SH-SY5Y (cell line): ENCODE data around the gene ALPG.

Experiments used
- GATA2 ChIP-seq: IDR thresholded peaks from 2 replicates; pipeline ENCODE4 v1.6.1; 2011; ENCODE audit warnings: mild to moderate bottlenecking, low read depth, low read length
- GATA3 ChIP-seq: IDR thresholded peaks from 2 replicates; pipeline ENCODE4 v1.6.1; 2011; ENCODE audit warnings: low read depth, mild to moderate bottlenecking, low read length, moderate library complexity

The ALPG gene

DNA sequence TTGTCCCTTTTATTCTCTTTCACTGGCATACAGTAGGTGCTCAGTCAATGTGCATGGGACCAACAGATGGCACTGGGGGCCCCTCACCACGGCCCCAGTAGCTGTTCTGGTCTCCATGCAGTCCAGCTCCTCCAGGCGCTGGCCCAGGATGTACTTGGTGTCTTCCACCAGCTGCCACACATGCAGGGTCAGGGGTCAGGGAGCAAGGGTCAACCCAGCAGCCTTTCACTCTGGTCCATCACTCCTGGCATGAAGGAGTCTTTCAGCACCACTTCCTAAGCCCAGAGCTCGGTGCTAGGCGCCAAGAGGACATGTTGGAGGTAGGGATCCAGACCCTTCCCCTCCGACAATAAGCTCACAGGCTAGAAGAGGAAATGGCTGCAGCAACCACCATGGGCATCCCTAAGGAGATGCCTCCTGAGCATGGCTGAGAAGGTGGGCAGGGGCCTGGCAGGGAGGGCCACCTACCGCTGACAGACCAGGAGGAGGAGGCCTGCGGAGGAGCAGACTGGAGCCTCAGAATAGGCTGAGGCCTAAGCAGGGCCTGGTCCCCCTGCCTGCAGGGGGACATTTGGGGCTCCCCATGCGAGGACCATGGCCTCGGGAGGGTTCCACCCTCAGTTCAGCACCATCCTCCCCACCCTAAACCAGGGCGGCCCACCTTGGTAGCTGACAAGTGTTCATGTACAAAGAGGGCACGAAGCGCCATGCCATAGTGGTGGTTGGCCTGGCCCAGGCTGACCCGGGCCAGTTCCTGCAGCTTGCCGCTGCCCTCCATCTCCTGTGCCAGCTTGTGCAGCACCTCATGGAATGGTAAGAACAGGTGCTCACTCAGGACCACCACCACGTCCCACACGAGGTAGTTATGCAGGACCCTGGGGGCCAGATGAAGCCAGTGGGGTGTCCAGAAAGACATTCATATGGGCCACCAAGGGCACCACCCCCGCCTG lies 10.2 kb downstream of the ALPG start:
- TF ChIP-seq GATA2: no peak
- TF ChIP-seq GATA3: no peak

DNA sequence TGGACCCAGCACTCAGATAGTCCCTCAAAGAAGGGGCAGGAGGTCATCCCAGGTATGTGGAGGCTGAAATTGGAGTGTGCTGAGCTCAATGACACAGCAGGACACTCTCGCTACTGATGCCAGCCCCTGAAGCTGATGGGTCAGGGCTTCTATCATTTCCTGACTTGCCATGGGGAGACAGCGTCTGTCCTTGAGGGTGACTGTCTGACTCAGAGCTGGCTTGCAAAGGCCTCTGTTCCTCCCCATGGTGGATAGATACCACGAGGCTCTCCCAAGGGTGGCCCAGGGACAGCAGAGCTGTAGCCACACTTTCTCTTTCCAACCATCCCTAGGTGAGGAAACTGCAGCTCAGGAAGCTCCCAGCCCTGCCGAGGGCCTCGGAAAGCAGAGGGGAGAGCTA lies 10.8 kb downstream of the ALPG start:
- no peak for TF ChIP-seq GATA2
- no peak for TF ChIP-seq GATA3

DNA sequence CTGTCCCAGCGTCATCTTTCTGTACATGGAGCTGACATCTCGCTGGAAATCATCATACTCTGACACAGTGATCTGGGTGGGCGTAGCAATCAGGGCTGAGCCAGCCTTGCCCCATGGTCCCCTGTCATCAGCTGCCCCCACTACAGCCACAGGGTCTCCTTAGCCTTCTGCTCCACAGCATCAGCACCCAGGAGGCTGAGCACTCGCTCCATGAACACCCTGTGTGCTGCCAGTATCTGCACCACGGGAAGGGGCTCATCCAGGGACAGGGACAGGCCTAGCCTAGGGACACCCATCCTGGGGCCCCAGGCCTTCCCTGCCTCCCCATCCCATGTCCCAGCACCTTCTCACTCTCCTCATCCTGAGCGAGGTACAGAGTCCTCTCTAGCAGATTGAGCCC lies 11.4 kb downstream of the ALPG start:
- no peak for TF ChIP-seq GATA2

DNA sequence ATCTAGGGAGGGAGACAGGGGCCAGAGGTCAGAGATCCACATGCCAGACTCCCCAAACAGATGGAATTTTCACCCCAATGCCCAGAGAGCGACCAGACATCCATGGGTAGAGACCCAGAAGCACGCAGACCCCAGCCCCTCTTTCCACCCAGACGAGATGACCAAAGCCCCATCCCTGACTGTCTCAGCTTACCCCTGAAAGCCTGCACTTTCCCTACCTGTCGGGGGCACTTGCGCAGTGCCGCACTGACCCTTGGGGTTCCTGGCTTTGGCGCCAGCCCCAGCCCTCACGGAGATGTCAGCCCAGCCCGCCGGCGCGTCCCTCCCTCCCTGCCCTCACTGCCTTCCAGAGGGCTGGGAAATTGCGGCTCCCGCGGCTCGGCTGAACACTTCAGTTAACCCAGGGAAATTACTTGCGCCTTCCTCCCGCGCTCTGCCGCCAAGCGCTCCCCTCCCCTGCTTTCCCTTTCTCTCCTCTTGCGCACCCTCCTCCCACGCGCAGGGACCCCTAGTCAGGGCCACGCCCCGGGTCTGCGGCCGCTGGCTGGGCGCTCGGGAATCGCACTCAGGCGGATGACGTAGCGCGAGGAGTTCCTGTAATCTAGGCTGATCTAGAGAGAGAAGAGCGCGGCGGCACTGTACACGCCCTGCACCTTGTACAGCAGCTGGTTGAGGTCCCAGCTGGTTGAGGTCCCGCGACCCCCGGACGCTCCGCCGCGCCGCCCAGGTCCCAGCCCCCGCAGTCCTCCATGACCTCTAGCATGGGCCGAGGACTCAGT lies 12.0 kb downstream of the ALPG start:
- TF ChIP-seq GATA2 (peak; percentile 56; the same call in 1 of the 2 replicates), GATA3 (no peak)

DNA sequence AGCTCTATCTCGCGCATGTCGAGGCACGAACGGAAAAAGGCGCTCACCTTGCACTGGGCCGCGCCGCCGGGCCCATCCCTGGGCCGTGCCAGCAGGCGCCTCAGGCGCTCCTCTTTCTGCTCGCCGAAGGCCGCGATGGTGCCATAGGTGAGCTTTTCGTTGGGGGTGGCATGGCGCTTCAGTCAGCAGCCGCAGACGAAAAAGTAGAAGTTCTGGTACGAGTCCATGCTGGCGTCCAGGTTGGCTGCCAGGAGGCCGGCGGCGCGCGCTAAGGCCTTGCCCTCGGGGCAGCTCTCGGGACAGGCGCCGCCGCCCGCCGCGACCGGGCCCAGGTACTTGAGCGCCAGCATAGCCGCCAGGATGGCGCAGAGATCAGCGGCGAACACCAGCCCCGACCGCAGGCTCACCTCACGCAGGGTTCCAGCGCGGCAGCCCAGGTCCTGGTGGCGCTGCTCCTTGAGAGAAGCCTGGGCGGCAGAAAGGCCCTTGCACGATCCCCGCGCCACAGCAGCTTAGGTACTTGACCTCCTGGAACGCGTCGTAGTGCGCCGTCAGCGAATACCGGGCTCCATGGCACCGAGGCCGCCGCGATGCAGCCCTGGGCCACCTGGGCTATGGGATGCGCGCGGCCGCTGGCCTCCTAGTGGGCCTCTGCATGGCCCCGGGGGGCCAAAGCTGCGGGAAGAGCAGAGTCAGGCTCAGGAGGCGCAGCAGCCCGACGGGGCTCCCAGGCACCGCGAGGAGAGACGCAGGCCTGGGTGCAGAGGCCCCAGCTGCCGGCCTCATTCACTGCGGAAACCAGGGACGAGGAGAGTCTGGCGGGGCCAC lies 12.8 kb downstream of the ALPG start:
- TF ChIP-seq GATA3: no peak
- TF ChIP-seq GATA2: no peak

DNA sequence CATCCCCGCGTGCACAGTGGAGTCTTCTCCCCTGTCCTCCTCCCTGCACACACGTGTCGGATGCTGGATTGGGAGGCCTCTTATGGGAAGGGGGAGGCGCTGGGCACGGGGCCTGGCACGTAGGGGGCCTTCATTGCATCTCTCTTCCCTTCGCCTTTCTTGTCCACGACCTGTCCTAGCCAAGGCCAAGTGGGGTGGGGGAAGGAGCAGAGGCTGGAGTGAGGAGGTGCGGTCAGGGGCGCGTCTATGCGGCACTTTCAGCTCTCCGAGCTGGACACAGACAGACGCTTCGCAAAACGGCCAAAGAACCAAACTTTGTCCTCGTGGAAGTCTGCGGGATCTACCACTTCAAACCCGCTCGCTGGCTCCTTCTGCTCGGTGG lies 13.4 kb downstream of the ALPG start:
- TF ChIP-seq GATA3 (no peak), GATA2 (no peak)

- TF ChIP-seq GATA2: no peak
- TF ChIP-seq GATA3: no peak
Observed at GRCh38 chr2:232420463-232421188, 14.0 kb downstream of the ALPG start.

DNA sequence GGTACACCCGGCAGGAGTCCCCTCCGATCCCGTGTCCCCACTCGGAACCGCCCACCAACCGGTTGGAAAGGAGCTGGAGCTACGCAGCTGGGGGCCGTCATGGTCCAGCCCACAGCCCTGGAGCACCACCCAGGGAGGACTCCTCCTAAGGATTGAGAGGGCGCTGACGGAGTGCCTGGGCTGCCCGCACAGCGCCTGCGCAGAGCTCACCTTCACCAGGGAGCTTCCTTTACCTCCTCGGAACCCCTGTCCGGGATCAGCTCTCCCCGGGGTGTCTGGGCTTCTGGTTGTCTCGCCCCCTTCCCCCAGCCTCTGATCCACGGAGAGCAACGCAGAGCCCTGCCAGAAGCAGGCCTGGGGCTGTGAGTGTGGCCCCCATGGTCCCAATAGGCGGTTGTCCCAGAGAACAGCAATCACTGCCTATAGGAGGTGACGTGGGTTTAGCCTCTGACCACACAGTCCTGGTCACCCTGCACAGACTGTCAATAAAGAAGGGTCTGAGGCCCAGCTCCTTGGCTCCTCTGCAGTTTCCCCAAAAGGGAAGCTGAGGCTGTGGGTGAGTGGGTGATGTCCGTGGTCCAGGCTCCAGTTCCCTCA lies 14.6 kb downstream of the ALPG start:
- TF ChIP-seq GATA3 (no peak), GATA2 (no peak)

GRCh38 chr2:232422051-232422450 lies 15.4 kb downstream of the ALPG start:
- TF ChIP-seq GATA2 (no peak), GATA3 (no peak)

DNA sequence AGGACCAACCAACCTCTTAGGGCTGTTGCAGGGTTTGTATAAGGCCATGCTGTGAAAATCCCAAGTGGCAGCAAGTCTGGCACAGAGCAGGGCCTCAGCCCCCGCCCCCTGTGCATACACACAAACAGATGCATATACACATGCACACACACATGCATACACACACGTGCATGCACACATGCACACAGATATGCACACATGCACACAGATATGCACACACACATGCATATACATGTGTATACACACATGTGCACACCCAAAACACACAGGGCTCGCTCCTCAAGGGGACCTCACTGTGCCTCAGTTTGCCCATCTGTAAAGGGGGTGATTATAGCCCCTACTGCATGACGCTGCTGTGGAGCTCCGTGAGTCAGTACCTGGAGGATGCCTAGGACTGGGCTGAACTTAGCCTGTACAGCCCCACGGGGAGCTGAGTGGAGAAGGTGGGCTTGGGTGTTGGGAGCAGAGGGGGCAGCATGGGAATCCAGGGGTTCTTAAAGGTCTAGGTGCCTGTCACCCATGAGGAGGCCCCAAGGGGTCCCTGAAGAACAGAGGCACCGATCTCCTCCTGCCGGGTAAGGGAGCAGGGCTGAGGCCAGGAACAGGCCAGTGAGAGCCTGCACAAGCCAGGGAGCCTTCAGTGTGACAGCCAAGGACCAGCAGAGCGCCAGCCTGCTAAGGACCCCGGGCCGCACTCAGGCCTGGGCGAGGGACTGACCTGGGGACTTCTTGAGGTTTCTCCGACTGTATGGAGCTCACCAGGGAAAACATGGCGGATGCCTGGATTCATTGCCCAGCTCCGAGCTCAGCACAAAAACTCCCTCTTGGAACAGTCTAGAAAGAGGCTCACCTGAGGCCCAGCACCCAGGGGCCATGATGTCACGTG lies 25.3 kb downstream of the ALPG start:
- no peak for TF ChIP-seq GATA2
- no peak for TF ChIP-seq GATA3

DNA sequence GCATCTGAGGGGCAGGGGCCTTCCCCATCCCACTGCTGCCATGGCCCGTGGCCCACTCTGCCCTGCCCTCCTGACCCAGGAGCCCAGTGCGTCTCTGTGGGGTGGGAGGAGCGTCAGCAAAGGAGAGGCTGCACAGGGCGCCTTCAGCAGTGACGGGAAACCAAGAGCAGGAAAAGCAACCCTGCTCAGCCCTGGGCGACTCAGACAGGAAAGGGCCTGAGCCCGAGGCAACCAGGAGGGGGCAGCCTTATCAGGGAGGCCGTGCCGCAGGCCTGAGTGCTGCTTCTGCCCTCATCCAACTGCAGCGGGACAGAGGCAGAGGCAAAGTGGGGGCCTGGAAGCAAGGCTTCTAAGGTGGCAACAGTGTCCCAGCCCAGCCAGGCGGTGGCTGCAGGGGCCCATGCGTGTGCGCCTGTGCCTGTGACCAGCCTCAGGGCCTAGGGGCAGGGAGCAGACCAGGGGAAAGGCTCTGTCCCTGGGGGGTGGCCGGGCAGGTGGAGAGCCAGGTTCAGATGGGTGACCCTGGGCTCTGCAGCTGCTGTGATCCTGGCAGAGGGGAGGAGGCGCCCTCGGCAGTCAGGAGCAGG lies 26.0 kb downstream of the ALPG start:
- TF ChIP-seq GATA2 (no peak), GATA3 (no peak)

- TF ChIP-seq GATA3: no peak
Observed at GRCh38 chr2:232434091-232434490, 27.4 kb downstream of the ALPG start.
